GM19463 (cell line): ENCODE data around the gene PASK.

Source experiments
- ATAC-seq: cut with Tn5 transposase; IDR thresholded peaks from one replicate; pipeline ENCODE4 v1.9.1; 2021; ENCODE audit warnings: mild to moderate bottlenecking, moderate library complexity; ENCODE audit not compliant: unreplicated experiment

The PASK gene

DNA sequence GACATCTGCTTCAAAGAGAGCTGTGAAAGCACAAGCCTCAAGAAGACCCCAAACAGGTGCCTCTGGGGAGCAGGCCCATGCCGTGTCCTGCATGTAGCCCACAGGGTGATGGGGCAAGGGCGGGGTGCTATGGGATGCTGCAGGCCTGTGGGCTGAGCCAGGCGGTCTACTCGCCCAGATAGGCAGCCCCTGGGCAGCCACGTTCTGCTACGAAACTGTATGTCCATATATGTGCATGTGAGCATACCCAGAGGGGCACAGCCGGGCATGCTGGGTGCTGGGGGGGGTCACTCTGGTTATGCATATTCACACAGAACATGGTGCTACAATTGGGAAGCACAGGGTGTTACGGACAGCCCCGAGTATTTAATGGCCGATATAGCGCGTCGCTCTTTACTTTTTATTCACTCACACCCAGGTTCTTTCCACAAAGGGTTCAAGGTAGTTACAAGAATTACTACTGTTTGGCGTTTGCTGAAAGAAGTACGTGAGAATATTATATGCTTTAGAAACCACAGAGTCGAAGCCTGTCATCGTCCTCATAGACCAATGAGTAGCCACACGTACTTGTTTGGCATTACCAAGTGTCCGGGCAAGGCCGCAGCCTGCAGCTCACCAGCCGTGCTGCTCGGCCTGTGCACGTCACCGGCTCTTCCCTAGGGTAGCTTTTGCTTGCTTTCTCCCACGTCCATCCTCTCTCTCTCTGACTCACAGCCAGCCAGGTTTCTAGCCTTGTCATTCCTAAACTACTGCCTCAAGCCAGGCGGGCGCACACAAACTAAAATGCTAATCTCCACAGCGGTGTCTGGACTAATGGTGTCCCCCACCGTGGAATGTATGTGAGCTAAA, 61.6 kb downstream of the PASK start:
- ATAC-seq, result peak; percentile 73

DNA sequence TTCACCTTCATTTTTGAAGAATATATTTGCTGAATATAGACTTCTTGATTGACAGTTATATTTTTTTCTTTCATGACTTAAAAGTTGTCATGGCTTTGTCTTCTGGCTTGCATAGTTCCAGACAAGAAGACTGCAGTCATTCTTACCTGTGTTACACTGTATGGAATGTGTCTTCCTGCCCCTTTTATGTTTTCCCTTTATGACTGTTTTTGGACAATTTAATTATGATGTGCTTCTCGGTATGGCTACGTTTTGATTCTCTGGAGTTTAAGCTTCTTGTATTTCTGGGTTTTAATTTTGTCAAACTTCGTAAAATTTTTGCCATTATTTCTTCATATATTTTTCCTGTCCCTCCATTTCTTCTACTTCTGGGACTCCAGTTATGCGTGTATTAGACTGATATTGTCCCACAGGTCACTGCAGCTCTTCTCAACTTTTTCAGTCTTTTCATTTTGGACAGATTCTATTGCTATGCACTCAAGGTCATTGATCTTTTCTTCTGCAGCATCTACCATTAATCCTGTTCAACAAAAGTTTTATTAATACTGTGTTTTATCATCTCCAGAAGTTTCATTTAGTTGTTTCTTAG, 64.3 kb downstream of the PASK start:
- ATAC-seq, result no peak

DNA sequence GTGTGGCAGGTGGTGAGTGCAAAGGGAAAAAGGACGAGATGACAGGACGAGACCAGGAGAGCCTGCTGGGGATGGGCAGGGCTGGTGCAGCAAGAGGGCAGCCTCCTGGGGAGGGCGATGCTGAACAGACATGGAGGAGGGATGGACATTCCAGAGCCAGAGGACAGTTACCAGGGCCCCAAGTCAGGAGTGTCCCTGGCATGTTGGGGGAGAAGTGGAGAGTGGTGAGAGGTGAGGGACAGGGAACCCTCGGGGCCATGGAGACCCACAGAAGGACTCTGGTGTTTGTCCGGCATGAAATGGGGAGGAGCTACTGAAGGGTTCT, 66.2 kb downstream of the PASK start:
- no peak for ATAC-seq

DNA sequence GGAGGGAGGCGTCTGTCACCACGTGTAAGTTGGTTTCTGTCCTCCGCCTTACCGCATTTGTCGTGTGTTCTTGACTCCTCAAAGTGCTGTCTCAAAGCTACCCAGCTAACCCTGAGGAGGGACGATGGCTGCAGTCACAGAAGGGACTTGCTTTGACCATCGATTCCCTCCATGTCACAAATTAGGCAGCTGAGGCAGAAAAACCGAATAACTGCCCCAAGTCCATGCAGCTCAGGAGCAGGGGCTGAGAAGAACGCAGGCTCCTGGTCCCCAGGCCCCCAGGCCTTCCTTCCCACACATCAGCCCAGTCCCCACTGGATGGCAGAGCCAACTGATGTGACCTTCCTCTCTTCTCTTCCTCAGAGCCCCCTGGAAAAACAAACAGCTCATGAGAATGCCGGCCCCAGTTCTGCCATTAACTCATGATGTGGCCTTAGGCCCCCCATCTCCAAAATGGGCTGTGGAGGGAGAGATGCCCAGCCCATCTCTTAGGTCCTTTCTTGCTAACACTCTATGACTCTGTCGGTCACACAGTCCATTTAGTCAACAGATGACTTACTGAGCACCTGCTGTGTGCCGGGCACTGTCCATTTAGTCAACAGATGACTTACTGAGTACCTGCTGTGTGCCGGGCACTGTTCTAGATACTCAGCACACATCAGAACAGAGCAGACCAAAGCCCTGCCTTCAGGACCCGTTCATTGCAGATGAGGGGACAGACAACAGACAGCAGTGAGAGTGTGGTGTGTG, 66.8 kb downstream of the PASK start:
- ATAC-seq, result no peak

DNA sequence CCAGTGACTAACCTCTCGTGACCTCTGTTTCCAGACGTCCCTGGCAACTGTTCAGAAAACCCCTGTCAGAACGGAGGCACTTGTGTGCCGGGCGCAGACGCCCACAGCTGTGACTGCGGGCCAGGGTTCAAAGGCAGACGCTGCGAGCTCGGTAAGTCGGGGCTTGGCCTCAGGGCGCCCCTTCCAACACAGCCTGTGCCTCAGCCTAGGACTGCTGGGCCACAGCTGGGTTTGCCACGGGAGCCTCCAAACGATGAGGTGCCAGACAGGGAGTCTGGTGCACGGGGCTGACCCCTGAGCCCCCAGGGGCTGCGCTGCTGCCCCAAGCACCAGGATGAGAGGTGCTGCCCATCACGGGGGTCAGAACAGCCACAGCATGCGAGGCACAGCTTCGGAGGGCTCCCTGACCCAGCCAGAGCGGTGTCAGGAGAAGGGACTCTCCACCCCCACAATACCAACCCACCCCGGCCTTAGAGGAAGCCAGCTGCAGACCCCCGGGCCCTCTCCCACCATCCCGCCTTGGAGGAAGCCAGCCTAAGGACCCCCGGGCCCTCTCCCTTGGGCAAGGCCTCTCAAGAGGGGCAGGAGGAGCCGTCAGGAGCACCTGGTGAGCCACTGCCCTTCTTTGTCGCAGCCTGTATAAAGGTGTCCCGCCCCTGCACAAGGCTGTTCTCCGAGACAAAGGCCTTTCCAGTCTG, 67.5 kb downstream of the PASK start:
- ATAC-seq, result no peak

DNA sequence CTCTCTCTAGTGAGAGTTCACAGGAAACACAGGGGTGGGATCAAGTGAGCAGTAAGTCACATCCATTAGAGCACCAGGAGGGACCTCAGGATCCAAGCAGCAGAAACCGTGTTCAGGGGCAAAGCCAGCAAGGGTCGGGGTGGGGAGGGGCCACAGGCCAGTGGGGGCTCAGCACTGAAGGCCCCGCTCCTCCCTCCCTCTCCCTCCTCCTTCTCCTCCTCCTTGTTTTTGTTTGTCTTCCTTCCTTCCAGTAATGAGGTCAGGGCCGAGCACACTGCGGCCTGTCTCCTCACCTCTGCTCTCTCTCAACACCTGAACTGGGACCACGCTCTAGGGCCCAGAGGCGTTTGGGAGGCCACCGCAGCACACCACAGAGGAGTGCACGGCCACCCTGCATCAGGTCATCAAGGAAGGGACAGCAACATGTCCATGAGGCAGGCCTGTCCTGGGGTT, 68.1 kb downstream of the PASK start:
- ATAC-seq, result no peak

DNA sequence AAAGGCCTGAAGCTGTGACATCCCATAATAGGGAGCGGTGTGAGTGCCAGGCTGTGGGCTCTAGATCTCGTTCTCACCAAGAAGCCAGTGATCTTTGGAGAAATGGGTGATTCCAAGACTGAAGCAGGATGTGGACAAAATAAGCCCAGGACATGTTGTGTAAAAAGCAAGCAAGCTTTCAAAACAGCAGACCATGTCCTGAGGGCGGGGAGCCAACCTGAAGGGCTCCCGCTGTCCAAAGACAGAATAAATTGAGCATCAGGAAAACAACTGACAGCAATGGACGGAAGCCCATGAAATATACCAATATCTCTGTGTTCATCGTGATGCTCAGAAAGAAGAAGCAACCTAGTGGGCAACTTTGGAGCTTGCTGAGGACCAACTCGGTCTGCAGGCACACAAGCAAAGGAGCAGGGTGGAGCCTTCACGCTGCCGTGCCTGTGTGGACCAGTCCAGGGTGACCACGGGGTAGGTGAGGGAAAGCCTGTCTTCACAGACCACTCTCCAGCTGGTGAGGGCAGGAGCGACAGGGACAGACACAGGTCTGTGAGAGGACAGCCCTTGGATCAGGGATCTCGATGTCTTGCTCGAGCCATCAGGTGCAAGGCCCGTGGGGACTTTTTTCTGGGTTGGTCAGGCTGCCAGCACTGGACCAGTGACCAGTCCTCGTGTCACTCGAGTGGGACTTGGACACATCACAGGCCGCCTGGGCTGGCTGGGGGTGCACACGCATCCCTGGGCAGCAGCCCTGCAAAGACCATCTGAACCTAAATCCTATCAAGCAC, 68.7 kb downstream of the PASK start:
- ATAC-seq, result no peak

DNA sequence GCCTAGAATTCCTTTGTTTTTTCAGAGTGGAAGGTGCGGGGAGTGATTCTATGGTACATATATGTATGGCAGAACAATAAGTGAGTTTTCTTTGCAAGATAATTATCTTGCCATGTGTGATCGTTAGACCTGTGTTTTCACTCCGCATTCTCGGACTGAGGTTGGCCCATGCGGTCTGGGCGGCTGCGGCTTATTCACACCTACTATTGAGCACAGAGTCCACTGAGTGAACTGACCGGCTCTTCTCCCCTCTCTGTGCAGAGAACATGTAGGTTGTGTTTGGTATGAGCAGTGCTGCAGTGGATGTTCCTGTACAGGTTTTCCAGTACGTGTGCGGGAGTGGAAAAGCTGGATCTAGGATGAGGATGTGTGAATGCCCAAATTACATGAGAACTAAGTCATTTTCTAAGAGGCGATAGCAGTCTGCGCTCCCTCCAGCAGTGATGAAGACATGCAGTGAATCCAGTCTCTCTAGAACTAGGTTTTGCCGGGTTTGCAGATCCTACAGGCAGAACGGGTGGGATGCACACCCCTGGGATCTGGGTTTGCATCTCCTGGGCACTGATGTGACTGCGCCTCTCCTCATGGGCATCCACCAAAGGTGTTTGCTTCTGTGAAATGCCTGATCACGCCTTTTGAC, 74.3 kb downstream of the PASK start:
- no peak for ATAC-seq

DNA sequence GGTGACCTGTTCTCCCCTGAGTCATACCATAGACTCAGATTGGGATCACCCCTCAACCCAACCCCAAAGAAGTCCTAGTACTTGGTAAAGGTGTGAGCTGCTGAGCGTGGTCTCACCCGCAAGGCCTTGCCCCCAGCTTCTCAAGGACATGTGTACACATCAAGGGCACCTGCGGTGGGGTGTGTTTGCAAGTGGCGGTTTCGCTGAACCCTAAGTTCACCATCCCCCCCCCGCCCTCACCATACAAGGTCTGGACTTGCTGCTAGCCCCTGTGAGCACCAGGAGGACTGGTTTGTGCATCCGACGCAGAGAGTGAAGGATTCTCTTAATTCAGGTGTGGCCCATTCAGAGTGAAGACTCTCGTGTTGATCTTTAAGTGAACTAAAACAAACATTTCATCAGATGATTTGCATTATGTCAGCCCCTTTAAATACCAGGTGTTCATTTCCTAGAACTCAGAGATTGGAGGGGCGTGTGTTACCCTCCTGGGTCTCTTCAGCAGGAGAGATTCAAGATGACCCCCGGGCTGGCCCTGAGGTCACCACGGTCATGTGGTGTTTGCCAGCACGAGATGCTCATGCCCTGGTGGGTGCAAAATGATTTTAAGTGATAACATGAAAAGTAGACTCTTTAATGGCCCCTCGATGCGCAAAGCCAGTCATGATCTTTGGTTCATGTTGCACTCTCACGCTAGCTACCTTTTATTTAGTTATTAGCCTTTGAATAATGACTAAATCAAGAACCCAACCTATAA, 75.0 kb downstream of the PASK start:
- no peak for ATAC-seq

DNA sequence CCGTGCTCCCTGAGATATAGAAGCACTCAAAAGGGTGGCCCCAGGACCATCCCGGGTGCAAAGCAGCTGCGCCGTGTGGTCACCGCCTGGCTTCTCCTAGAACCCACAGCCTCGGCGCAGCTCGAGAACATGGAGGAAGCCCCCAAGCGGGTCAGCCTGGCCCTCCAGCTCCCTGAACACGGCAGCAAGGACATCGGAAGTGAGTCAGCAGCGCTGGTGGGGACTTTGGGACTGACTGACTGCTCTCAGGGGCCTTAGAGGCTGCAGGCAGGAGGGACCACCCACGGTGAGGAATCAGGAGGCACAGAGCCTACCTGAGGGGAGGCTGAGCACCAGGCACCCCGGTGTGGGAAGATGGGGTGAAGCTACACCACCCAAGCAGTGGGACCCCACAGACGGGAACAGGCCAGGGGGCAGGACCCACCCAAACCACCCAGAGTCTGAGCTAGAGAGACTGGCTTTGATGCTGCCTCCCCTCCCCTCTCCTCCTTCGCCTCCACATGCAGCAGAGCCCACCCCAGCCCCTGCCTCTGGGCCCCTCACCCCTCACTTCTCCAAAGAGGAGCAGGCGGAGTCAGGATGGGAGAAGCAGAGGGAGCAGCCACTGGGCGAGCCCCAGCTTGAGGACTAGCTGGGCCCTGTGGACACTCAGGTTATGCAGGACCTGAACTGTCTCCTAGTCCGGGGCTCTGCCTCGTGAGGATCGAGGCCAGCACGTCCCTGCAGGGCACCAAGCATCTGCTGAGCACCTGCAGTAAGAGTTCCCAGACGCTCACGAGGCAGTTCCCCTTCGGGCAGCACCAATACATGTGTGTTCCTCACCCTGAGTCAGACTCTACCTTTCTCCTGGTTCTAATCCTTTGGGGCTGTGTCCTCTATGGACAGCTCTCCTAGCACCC, 75.9 kb downstream of the PASK start:
- no peak for ATAC-seq

DNA sequence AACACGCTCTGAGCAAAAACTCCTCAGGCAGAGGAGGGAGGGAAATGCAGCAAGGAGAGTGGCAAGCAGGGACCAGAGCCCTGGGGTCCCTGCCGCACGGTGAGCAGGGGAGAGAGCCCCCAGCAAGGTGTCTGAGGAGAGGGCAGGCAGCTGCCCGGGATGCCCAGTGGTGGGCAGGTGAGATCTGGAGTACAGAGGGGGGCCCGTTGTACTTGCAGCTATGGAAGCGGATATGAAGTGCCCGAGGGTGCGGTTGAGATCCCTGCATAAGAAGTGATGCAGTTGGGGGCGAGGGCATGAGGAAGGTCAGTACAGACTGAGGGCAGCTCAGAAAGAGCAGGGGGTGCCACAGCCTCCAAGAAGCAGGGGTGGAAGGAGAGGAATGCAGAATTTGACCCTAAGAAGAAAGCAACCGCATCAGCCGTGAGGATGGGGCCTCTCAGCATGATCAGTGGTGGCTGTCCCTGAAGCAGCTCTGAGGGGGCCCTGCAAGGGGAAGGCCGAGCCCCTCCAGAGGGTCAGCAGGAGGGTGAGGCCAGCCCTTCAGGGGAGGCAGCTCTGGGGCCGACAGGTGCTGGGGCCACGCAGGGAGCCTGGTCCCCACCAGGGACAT, 76.6 kb downstream of the PASK start:
- no peak for ATAC-seq

DNA sequence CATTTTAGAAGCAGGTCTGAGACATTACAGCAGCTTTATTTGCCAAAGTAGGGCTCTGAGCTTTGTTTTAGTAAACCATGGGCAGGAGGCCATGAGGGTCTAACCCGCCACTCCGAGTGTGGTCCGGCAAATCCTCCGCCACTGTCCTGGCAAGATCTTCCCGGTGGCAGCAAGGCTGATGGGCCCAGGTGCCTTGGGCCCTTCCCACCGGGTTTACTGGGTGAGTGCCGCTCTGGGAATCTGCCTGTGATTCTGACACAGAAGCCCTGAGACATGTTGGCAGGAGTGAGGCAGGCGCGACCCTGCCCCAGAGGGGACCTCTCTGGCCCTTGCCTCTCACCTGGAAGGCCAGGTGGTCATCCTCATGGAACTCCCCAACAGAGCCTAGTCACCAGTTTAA, 77.1 kb downstream of the PASK start:
- no peak for ATAC-seq

DNA sequence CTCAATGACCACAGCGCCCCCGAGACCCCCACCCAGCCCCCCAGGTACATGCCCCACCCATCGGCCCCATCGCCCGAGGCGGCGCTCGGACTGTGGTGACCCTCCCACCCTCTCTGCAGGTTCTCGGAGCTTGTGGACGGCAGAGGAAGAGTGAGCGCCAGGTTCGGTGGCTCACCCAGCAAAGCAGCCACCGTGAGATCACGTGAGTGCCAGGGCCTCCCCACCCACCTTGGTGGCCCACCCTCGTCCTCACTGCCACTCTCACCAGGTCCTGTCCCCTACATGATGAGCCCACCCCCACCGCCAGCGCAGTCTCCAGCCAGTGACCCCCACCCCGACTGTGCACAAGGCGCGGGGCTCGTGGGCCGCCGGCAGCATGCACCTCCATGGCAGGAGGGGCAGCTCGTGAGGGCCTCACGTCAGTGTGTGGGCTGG, 77.6 kb downstream of the PASK start:
- ATAC-seq, result no peak

DNA sequence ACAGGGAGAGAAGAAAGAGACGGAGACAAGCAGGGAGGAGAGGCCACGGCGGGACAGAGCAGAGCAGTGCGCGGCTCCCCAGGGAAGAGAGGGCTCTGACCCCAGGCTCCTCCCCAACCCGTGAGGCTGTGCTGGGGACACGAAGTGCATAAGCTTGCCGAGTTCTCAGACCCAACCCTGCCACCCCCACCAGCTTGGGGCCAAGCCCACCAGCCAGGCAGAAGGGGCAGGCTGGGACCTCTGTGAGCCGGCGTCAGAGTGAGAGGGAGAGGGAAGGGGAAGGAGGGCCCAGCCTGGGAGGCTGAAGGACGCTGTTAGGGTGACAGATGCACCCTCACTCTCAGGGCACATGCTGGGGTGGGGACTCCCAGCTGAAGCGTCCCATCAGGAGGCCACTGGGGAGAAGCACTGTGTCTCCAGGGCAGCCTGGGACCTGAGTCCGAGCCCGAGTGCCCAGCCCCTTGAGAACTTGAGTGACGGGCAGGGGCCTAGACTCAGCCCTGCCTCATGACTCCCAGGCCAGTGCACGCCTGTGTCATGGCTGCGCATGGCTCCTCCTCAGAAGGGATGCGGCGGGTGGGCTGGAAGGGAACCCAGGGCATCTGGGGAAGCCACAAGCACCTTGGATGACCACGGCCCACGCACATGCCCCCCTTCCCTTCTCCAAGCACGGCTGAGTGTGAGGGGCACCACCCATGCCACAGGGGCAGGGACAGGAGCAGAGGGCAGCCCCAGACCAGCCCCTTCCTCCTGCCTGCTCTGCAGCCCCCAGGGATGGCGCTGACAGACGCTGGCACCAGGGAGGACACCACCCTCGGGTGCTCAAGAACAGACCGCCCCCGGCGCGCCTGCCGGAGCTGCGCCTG, 78.2 kb downstream of the PASK start:
- no peak for ATAC-seq

DNA sequence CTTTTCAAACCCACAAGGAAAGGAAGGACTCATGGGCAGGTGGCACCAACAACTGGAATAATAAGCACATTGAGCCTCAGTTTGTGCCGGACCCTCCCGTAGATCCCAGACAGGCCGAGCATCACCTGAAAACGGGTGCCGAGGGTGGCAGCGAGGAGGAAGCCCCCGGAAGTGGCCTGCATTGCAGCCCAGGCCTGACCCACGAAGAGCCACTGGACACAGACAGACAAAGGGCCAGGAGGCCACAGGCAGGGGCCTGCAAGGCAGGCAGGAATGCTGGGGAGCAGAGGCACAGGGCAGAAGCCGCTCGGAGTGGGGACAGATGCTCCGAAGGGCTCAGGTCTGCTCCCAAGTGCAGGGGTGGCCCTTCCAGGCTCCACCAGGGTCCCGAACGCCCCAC, 78.9 kb downstream of the PASK start:
- no peak for ATAC-seq

DNA sequence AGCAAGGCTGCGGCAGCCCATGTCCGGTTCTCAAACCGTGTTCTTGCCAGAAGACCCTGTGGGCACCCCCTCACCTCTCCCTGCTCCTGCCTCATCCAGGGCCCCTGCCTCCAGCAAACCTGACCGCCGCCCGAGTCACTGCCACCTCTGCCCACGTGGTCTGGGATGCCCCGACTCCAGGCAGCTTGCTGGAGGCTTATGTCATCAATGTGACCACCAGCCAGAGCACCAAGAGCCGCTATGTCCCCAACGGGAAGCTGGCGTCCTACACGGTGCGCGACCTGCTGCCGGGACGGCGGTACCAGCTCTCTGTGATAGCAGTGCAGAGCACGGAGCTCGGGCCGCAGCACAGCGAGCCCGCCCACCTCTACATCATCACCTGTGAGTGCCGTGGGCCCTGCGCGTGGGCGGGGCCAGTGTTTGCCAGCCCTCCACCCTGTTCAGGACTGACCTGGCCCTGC, 79.4 kb downstream of the PASK start:
- ATAC-seq, result no peak
